Transverse colon (tissue), 4 donors: Measurements from ENCODE around the gene CEACAM21. TPM values are rescaled to one million over a fixed set of nuclear protein-coding genes. Genes with fewer than 3 reads are reported as not detected.

Experiments used
- DNase-seq: peaks from one replicate; pipeline ENCODE4 v3.0.0-alpha.2; 2019
- H3K27ac ChIP-seq, 4 donors: fragments of 200-600 bp; sonication (generic); 2 replicates each; pipeline ENCODE4 v1.5.1; 2016 to 2018; ENCODE audit warnings: inconsistent platforms in 4 of 4
- H3K27me3 ChIP-seq: fragments of 200-600 bp; sonication (generic); 2 replicates; pipeline ENCODE4 v1.5.1; 2017; ENCODE audit warnings: inconsistent platforms
- H3K36me3 ChIP-seq, 4 donors: fragments of 200-600 bp; sonication (generic); 2 replicates each; pipeline ENCODE4 v1.5.1; 2017 to 2019; ENCODE audit warnings: inconsistent platforms in 4 of 4
- H3K4me1 ChIP-seq, 4 donors: fragments of 200-600 bp; sonication (generic); 2 replicates each; pipeline ENCODE4 v1.5.1; 2017 to 2020; ENCODE audit warnings: inconsistent platforms in 4 of 4
- H3K4me3 ChIP-seq, 4 donors: fragments of 200-600 bp; sonication (generic); 1 replicate in 1 of 4; 2 replicates in 3 of 4; pipeline versions ENCODE4 v1.5.1 to v1.6.1; 2017 to 2019; ENCODE audit warnings: inconsistent platforms in 4 of 4
- H3K9me3 ChIP-seq, 2 donors: fragments of 200-600 bp; sonication (generic); 2 replicates each; pipeline ENCODE4 v1.5.1; 2017 to 2019; ENCODE audit warnings: inconsistent platforms in 2 of 2
- CTCF ChIP-seq, 5 experiments: fragments of 200-600 bp in 3 of 5; fragments of 450-650 bp in 2 of 5; sonication (generic) in 3 of 5; IDR thresholded peaks; 1 replicate in 2 of 5; 2 replicates in 3 of 5; pipeline ENCODE4 v1.5.1; 2016 to 2017; ENCODE audit warnings: antibody characterized with exemption in 5 of 5, inconsistent platforms in 3 of 5, mild to moderate bottlenecking in 2 of 5, moderate library complexity in 1 of 5
- EP300 ChIP-seq: sonication (generic); formaldehyde crosslinking; IDR thresholded peaks from one replicate; pipeline ENCODE4 v1.6.1; 2017; ENCODE audit warnings: antibody characterized with exemption, low read depth
- POLR2A ChIP-seq: fragments of 450-650 bp; IDR thresholded peaks from one replicate; pipeline ENCODE4 v1.6.1; 2016; ENCODE audit warnings: antibody characterized with exemption, mild to moderate bottlenecking, moderate library complexity
- POLR2AphosphoS5 ChIP-seq, 3 donors: sonication (generic); formaldehyde crosslinking; IDR thresholded peaks; one replicate each; pipeline ENCODE4 v1.6.1; 2016; ENCODE audit warnings: antibody characterized with exemption in 3 of 3
- WGBS, 2 donors: methylation state at CpG; one replicate each; pipeline ENCODE4 v1.1.5; 2018; ENCODE audit warnings: low coverage in 1 of 2; 5-methylcytosine and 5-hydroxymethylcytosine counted together
- in situ Hi-C, 4 donors: fragments of 200-750 bp; cut with MboI; loops; one replicate each; pipeline versions ENCODE4 v1.15.0 to v1.15.1; 2017; ENCODE audit warnings: low sequenced_read_pairs in 3 of 4, low pct_ligation_motif_present in 1 of 4, low pct_unique_long_range_greater_than_20kb in 1 of 4
- intact Hi-C: fragments of 100-400 bp; cut with DNase I; formaldehyde crosslinking; loops from one replicate; pipeline ENCODE4 v1.15.1; 2023; ENCODE audit warnings: low total_unique reads
- total RNA-seq, 4 donors: library from RNA; depleted of rRNA; stranded (reverse); fragments of >200 nt; gene quantifications; one replicate each; pipeline ENCODE4 v1.1.0, GENCODE V29; 2016

The CEACAM21 gene
- total RNA-seq, 4 donors from 2014 or later: 0.41 to 1.1 (median 0.95) TPM; not detected in 1

GRCh38 chr19:41530184-41530534, 45.8 kb upstream of the CEACAM21 start:
- no peak for TF ChIP-seq CTCF (IDR thresholded peaks at IDR 0.05)
- TF ChIP-seq EP300: no peak
- TF ChIP-seq POLR2AphosphoS5 (IDR thresholded peaks at IDR 0.05): no peak
- H3K4me1 ChIP-seq: peaks cover 0 to 27% (median 2%) of the 10 kb centered on the region in 4 donors
- H3K36me3 ChIP-seq: no peaks in the 10 kb centered on the region
- WGBS, 2 donors: 33 to 67% methylated on average over 1 to 4 of the region's 4 CpGs
- intact Hi-C loops (no loop called here), in situ Hi-C loops (no loop called here)
- H3K4me3 ChIP-seq: no peak overlapping the region
- no peaks in the 10 kb centered on the region for H3K9me3 ChIP-seq
- no peak for DNase-seq
- H3K27me3 ChIP-seq: peaks cover 42% of the 10 kb centered on the region
- peak overlapping the region in 3 of 4 donors; percentile 47 to 74 (median 58) for H3K27ac ChIP-seq

GRCh38 chr19:41530761-41531301, 45.1 kb upstream of the CEACAM21 start:
- H3K27me3 ChIP-seq: peaks cover 40% of the 10 kb centered on the region
- no peak for TF ChIP-seq POLR2A
- TF ChIP-seq POLR2AphosphoS5 (IDR thresholded peaks at IDR 0.05): peak in 1 of 3 donors; percentile 26
- TF ChIP-seq EP300: no peak
- TF ChIP-seq CTCF (IDR thresholded peaks at IDR 0.05): no peak
- H3K27ac ChIP-seq: peak overlapping the region; percentile 51 to 74 (median 61)
- in situ Hi-C loops (no loop called here), intact Hi-C loops (no loop called here)
- peaks cover 0 to 27% (median 2%) of the 10 kb centered on the region in 4 donors for H3K4me1 ChIP-seq
- H3K9me3 ChIP-seq: no peaks in the 10 kb centered on the region
- no peaks in the 10 kb centered on the region for H3K36me3 ChIP-seq
- WGBS, 2 donors: 48 to 50% methylated on average over 4 to 8 of the region's 8 CpGs
- no peak for DNase-seq
- H3K4me3 ChIP-seq: no peak overlapping the region

GRCh38 chr19:41531438-41532311, 44.3 kb upstream of the CEACAM21 start:
- Histone ChIP-seq H3K9me3 (no peaks in the 10 kb centered on the region), H3K4me3 (peak overlapping the region in 1 of 4 donors; percentile 19), H3K36me3 (no peaks in the 10 kb centered on the region), H3K27ac (peak overlapping the region; percentile 51 to 74 (median 61)), H3K4me1 (peaks cover 0 to 27% (median 2%) of the 10 kb centered on the region in 4 donors), H3K27me3 (peaks cover 31% of the 10 kb centered on the region)
- peak; percentile 74 for DNase-seq
- no peak for TF ChIP-seq EP300
- TF ChIP-seq POLR2AphosphoS5 (IDR thresholded peaks at IDR 0.05): peak; percentile 85 to 92 (median 92)
- TF ChIP-seq CTCF (IDR thresholded peaks at IDR 0.05): no peak
- TF ChIP-seq POLR2A: peak; percentile 80
- intact Hi-C loops: loop anchor here (2.0 kb wide), 1 partner anchor 57 kb away; no protein-coding TSS in a partner anchor
- in situ Hi-C loops: no loop called here
- WGBS, 2 donors: 20 to 25% methylated on average over 9 to 13 of the region's 13 CpGs

- intact Hi-C loops: loop anchor here (2.0 kb wide), 1 partner anchor 58 kb away; no protein-coding TSS in a partner anchor
- TF ChIP-seq CTCF (IDR thresholded peaks at IDR 0.05) (no peak), POLR2A (no peak), POLR2AphosphoS5 (IDR thresholded peaks at IDR 0.05) (no peak), EP300 (no peak)
- Histone ChIP-seq H3K27ac (peak overlapping the region in 2 of 4 donors; percentile 58 to 74), H3K4me1 (peaks cover 0 to 27% (median 2%) of the 10 kb centered on the region in 4 donors), H3K4me3 (no peak overlapping the region), H3K9me3 (no peaks in the 10 kb centered on the region), H3K36me3 (no peaks in the 10 kb centered on the region), H3K27me3 (peaks cover 27% of the 10 kb centered on the region)
- no peak for DNase-seq
- in situ Hi-C loops: no loop called here
Measured at GRCh38 chr19:41532526-41532925, 43.4 kb upstream of the CEACAM21 start.
